ENCODE data around the gene RMRP. TPM values are rescaled to one million over a fixed set of nuclear protein-coding genes. Genes with fewer than 3 reads are reported as not detected.

RMRP gene
- total RNA-seq, 1 donor from 2014 or later: 6,301 TPM

DNA sequence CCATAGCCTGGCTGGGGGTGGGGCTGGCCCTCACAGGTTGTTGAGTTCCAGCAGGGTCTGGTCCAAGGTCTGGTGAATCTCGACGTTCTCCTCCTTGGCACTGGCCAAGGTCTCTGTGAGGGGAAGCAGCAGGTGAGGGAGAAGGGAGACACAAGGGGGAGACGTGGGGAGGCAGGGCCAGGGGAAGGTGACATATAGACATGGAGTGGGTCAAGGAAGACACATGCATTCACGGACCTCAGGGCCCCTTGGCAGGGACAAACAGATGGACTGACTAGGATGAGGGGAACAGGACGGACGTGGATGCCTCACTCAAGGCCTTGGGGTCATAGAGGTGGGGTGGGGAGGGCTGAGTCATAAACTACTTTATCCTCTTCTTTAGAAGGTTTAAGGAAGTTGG, 24.2 kb upstream of the RMRP start:
- Mint-ChIP-seq H3K4me3 (no peak overlapping the region), H3K9me3 (no peaks in the 10 kb centered on the region), H3K27ac (no peak overlapping the region), H3K27me3 (peaks cover 5% of the 10 kb centered on the region), H3K36me3 (ENCODE audit: low read depth) (peaks cover 1% of the 10 kb centered on the region), H3K4me1 (no peaks in the 10 kb centered on the region)
- no peak for DNase-seq
- intact Hi-C loops (cut with micrococcal nuclease): no loop called here

DNA sequence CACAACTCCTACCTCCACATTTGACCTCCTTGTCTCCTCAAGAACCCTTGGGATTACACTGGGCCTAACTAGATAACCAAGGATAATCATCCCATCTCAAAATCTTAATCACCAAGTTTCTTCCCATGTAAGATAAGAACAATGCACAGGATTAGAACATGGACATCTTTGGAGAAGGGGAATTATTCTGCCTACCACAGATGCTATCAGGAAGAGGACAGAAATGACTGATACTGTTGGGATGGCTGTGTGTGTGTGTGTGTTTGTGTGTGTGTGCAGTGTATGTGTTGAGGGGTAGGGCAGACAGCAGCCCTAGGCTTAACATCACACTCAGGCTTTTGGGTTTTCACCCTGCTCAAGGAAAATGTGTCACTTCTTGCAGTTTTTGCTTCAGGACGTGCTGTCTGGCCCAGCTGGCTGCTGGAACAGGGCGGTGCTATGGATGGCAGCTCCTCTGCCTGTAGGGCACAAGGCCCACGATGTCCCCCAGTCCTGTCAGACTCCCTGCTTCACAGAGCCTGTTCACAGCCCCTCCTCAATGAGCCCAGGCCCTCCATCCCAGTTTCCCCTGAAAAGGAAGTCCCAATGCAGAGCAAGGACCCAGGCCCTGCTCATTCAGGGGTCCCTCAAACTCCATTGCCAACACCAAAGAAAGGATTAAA, 23.7 kb upstream of the RMRP start:
- Mint-ChIP-seq H3K4me3 (no peak overlapping the region), H3K9me3 (no peaks in the 10 kb centered on the region), H3K36me3 (ENCODE audit: low read depth) (peaks cover 1% of the 10 kb centered on the region), H3K27ac (no peak overlapping the region), H3K4me1 (peaks cover under 1% of the 10 kb centered on the region), H3K27me3 (peaks cover 8% of the 10 kb centered on the region)
- no peak for DNase-seq
- intact Hi-C loops (cut with micrococcal nuclease): no loop called here

- no peak for DNase-seq
- no peak overlapping the region for H3K27ac Mint-ChIP-seq
- peaks cover 11% of the 10 kb centered on the region for H3K27me3 Mint-ChIP-seq
- no peak overlapping the region for H3K4me3 Mint-ChIP-seq
- intact Hi-C loops (cut with micrococcal nuclease): no loop called here
- peaks cover 1% of the 10 kb centered on the region for H3K36me3 Mint-ChIP-seq (ENCODE audit: low read depth)
- no peaks in the 10 kb centered on the region for H3K9me3 Mint-ChIP-seq
- H3K4me1 Mint-ChIP-seq: peaks cover 3% of the 10 kb centered on the region
These were observed 22.7 kb upstream of the RMRP start for GRCh38 chr9:35680331-35681105.

DNA sequence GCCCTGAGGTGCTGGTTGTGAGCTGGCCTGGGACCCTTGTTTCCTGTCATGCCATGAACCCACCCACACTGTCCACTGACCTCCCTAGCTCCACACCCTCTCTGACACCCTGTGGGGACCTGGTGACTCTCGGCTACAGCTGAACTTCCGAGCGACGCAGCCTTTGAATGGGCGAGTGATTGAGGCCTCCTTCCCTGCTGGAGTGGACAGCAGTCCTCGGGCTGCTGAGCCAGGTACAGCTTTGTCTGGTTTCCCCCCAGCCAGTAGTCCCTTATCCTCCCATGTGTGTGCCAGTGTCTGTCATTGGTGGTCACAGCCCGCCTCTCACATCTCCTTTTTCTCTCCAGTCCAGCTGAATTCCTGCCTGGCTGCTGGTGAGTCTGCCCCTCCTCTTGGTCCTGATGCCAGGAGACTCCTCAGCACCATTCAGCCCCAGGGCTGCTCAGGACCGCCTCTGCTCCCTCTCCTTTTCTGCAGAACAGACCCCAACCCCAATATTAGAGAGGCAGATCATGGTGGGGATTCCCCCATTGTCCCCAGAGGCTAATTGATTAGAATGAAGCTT, 22.0 kb upstream of the RMRP start:
- peaks cover 13% of the 10 kb centered on the region for H3K27me3 Mint-ChIP-seq
- no peak overlapping the region for H3K4me3 Mint-ChIP-seq
- no peak for DNase-seq
- intact Hi-C loops (cut with micrococcal nuclease): no loop called here
- no peak overlapping the region for H3K27ac Mint-ChIP-seq
- peaks cover 3% of the 10 kb centered on the region for H3K4me1 Mint-ChIP-seq
- H3K36me3 Mint-ChIP-seq (ENCODE audit: low read depth): peaks cover 1% of the 10 kb centered on the region
- H3K9me3 Mint-ChIP-seq: no peaks in the 10 kb centered on the region

GRCh38 chr9:35679091-35679490, 21.3 kb upstream of the RMRP start:
- H3K27me3 Mint-ChIP-seq: peaks cover 20% of the 10 kb centered on the region
- peaks cover 6% of the 10 kb centered on the region for H3K4me1 Mint-ChIP-seq
- H3K27ac Mint-ChIP-seq: no peak overlapping the region
- peaks cover 1% of the 10 kb centered on the region for H3K36me3 Mint-ChIP-seq (ENCODE audit: low read depth)
- intact Hi-C loops (cut with micrococcal nuclease): no loop called here
- H3K4me3 Mint-ChIP-seq: no peak overlapping the region
- H3K9me3 Mint-ChIP-seq: no peaks in the 10 kb centered on the region
- no peak for DNase-seq

GRCh38 chr9:35675732-35676392, 18.0 kb upstream of the RMRP start:
- peak overlapping the region; percentile 56 for H3K4me3 Mint-ChIP-seq
- intact Hi-C loops (cut with micrococcal nuclease): no loop called here
- H3K27me3 Mint-ChIP-seq: peaks cover 31% of the 10 kb centered on the region
- H3K9me3 Mint-ChIP-seq: no peaks in the 10 kb centered on the region
- H3K4me1 Mint-ChIP-seq: peaks cover 6% of the 10 kb centered on the region
- DNase-seq: peak; percentile 74
- no peaks in the 10 kb centered on the region for H3K36me3 Mint-ChIP-seq (ENCODE audit: low read depth)
- H3K27ac Mint-ChIP-seq: no peak overlapping the region

GRCh38 chr9:35675204-35675603, 17.4 kb upstream of the RMRP start:
- H3K27me3 Mint-ChIP-seq: peaks cover 33% of the 10 kb centered on the region
- intact Hi-C loops (cut with micrococcal nuclease): no loop called here
- H3K36me3 Mint-ChIP-seq (ENCODE audit: low read depth): no peaks in the 10 kb centered on the region
- H3K4me1 Mint-ChIP-seq: peaks cover 6% of the 10 kb centered on the region
- H3K9me3 Mint-ChIP-seq: no peaks in the 10 kb centered on the region
- no peak overlapping the region for H3K27ac Mint-ChIP-seq
- peak overlapping the region; percentile 56 for H3K4me3 Mint-ChIP-seq
- DNase-seq: no peak

DNA sequence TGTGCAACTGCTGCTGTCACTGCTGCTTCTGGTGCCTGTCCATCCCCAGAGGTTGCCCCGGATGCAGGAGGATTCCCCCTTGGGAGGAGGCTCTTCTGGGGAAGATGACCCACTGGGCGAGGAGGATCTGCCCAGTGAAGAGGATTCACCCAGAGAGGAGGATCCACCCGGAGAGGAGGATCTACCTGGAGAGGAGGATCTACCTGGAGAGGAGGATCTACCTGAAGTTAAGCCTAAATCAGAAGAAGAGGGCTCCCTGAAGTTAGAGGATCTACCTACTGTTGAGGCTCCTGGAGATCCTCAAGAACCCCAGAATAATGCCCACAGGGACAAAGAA, 16.2 kb upstream of the RMRP start:
- intact Hi-C loops (cut with micrococcal nuclease): no loop called here
- H3K4me3 Mint-ChIP-seq: no peak overlapping the region
- no peaks in the 10 kb centered on the region for H3K36me3 Mint-ChIP-seq (ENCODE audit: low read depth)
- peaks cover 33% of the 10 kb centered on the region for H3K27me3 Mint-ChIP-seq
- no peaks in the 10 kb centered on the region for H3K9me3 Mint-ChIP-seq
- peaks cover 6% of the 10 kb centered on the region for H3K4me1 Mint-ChIP-seq
- DNase-seq: no peak
- H3K27ac Mint-ChIP-seq: no peak overlapping the region

- H3K27me3 Mint-ChIP-seq: peaks cover 33% of the 10 kb centered on the region
- intact Hi-C loops (cut with micrococcal nuclease): no loop called here
- H3K4me3 Mint-ChIP-seq: peak within 1 kb of the TSS; percentile 5
- DNase-seq: no peak
- H3K27ac Mint-ChIP-seq: no peak within 1 kb of the TSS
- H3K4me1 Mint-ChIP-seq: peaks cover 6% of the 10 kb centered on the region
- H3K9me3 Mint-ChIP-seq: peaks cover 4% of the 10 kb centered on the region
- no peaks in the 10 kb centered on the region for H3K36me3 Mint-ChIP-seq (ENCODE audit: low read depth)
These were observed 15.6 kb upstream of the RMRP start, which contains the start of gene CA9 for GRCh38 chr9:35673132-35674024. Gene CA9, plus strand, starts transcription at chr9:35673928. Its CDS starts 32 bp downstream, at chr9:35673960.

- H3K4me1 Mint-ChIP-seq: peaks cover 14% of the 10 kb centered on the region
- no peak overlapping the region for H3K27ac Mint-ChIP-seq
- no peak for DNase-seq
- H3K36me3 Mint-ChIP-seq (ENCODE audit: low read depth): no peaks in the 10 kb centered on the region
- intact Hi-C loops (cut with micrococcal nuclease): no loop called here
- H3K9me3 Mint-ChIP-seq: peaks cover 13% of the 10 kb centered on the region
- H3K4me3 Mint-ChIP-seq: no peak overlapping the region
- H3K27me3 Mint-ChIP-seq: peaks cover 18% of the 10 kb centered on the region
These were observed 11.7 kb upstream of the RMRP start for GRCh38 chr9:35669331-35670145.

- DNase-seq: no peak
- Mint-ChIP-seq H3K27me3 (peaks cover 7% of the 10 kb centered on the region), H3K36me3 (ENCODE audit: low read depth) (no peaks in the 10 kb centered on the region), H3K4me1 (peaks cover 28% of the 10 kb centered on the region), H3K9me3 (peaks cover 13% of the 10 kb centered on the region), H3K27ac (no peak overlapping the region), H3K4me3 (no peak overlapping the region)
- intact Hi-C loops (cut with micrococcal nuclease): no loop called here
These were observed 10.1 kb upstream of the RMRP start for GRCh38 chr9:35667939-35668338.

- Mint-ChIP-seq H3K4me3 (no peak overlapping the region), H3K9me3 (peaks cover 13% of the 10 kb centered on the region), H3K36me3 (ENCODE audit: low read depth) (peaks cover 10% of the 10 kb centered on the region), H3K4me1 (peaks cover 40% of the 10 kb centered on the region), H3K27ac (no peak overlapping the region), H3K27me3 (peaks cover 2% of the 10 kb centered on the region)
- intact Hi-C loops (cut with micrococcal nuclease): no loop called here
- DNase-seq: no peak
These were observed 8.7 kb upstream of the RMRP start for GRCh38 chr9:35666549-35666948.

DNA sequence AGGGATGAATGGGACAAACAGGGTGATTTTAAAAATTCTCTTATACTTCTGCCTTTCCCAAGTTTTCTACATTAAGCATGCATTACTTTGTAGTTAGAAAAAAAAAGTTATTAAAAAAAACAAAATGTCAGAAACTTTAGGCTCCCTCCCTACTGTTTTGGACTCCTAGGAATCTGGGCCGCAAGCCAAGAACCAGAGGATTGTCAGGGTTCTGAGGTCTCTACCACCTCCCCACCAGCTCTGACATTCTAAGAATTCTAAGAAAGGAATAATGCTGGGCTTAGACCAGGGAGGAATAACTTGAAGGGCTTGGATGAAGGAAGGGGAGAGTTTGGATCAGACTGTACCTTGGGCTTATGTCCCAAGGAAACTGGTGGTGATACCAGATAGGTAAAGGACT, 8.2 kb upstream of the RMRP start:
- intact Hi-C loops (cut with micrococcal nuclease): no loop called here
- peak overlapping the region; percentile 94 for H3K4me3 Mint-ChIP-seq
- peaks cover 2% of the 10 kb centered on the region for H3K27me3 Mint-ChIP-seq
- H3K36me3 Mint-ChIP-seq (ENCODE audit: low read depth): peaks cover 12% of the 10 kb centered on the region
- DNase-seq: no peak
- peak overlapping the region; percentile 15 for H3K27ac Mint-ChIP-seq
- H3K4me1 Mint-ChIP-seq: peaks cover 43% of the 10 kb centered on the region
- peaks cover 13% of the 10 kb centered on the region for H3K9me3 Mint-ChIP-seq
